ENCODE measurements around the gene CCDC71L.

Gene CCDC71L

GRCh38 chr7:106659166-106659962 is 1.6 kb downstream of the CCDC71L start:
- no peak for DNase-seq (ENCODE audit: low read depth)

GRCh38 chr7:106658316-106659165 is 2.4 kb downstream of the CCDC71L start:
- no peak for DNase-seq (ENCODE audit: low read depth)

DNA sequence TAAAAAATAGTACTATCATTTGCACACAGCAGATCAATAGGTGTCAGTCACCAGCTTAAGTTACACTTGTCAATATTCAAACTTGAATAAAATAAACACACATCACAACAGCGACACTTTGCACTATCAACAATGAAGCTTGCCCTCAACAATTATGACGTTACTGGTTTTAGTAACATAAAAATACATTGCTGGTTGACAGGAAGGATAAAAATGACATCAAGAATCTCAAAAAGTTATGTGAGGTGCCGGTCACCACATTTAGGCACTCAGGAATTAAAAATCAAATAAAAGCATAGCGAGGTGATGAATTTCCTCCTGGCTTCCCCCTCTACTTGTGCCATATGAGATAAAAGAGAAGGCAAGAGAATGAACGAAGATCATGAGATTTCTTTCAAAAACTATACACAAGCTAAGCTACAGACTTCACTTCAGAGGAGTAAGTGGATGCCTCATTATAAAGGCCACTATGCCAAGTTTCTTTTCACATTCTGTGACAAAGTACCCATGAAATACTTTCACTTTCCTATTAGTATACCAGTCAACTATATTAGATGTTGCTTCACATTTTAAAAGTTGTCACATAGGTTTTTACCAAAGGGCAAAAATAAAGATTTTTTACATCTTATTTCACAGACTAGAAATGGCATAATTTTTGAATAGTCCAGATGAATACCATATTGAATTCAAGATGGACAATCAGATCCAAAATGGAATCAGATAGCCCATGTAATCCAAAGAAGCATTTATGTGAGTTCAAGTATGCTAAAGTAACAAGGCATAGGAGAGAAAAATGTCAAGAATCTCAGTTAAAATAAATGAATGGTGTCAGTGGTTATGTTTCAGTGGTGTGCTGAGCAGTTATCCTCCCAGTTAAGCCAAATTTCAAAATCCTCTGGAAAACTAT is 3.6 kb downstream of the CCDC71L start:
- DNase-seq (ENCODE audit: low read depth): no peak

GRCh38 chr7:106655703-106656498 is 5.1 kb downstream of the CCDC71L start:
- DNase-seq (ENCODE audit: low read depth): no peak

DNA sequence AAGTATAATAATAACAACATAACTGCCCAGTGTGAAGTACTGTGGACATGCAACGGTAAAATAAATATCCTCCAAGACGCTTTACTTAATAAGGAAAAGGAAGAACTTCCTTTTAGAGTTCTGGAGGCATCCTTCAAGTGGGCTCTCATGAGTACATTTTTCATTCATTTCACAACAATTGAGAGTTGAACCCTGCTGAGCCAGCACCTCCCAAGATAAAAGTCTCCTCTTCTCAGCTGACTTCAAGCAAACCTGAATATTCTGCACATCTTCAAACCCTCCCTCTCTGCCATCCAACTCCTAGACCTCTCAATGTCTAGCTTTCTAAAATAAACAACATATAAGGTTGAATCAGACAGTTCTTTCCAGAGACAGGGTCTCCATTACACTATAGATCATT is 7.5 kb downstream of the CCDC71L start:
- DNase-seq (ENCODE audit: low read depth): no peak

DNA sequence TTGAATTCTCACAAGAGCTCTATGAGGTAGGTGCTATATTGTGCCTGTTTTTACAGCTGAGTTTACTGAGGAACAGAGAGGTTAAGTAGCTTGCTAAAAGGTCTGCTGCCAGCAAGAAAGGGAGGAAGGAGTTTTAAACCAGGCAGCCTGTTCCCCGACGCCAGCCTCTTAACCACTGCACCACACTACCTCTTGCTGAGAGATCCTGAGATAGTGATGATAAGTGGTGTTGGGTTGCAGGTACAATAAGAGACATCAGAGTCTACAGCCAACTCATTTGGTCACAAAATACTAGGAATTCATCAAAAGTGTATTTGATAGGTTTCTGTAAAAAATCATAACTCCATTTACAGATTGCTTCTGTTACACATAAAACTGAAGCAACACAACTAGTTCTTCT is 8.0 kb downstream of the CCDC71L start:
- no peak for DNase-seq (ENCODE audit: low read depth)

- DNase-seq (ENCODE audit: low read depth): no peak
These were observed 8.9 kb downstream of the CCDC71L start for GRCh38 chr7:106652092-106652491.

DNA sequence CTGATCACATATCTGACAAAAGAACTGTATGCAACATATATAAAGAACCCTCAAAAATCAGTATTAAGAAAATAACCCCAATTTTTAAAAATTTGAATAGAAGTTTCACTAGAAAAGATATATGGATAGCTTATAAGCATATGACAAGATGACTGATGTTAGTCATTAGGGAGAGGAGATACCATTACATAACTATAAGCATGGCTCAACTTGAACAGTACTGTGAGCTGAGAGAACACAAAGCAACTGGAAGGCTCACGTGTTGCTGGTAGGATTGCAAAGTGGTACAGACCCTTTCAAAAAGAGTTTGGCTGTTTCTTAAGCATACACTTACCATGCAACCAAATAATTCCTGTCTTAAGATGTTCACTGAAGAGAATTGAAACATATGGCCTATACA is 14.7 kb downstream of the CCDC71L start:
- DNase-seq (ENCODE audit: low read depth): no peak

DNA sequence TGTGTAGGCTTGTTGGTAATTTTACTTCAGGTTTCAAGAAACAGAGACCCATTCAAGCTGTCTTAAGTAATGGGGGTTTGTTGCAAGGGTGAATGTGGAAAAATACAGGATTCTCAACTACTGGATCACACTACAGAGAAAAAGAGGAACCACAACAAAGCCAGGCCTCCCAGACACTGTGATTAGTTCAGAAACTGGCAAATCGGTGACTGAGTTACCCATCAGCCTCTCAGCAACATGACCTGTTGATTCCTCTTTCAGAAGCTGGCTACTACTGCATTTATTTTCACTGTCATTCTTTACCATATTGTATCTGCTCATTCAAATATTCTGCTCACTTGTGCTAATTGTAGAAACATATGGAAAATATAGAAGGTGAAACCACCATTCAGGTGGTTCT is 16.0 kb downstream of the CCDC71L start:
- DNase-seq (ENCODE audit: low read depth): no peak

DNA sequence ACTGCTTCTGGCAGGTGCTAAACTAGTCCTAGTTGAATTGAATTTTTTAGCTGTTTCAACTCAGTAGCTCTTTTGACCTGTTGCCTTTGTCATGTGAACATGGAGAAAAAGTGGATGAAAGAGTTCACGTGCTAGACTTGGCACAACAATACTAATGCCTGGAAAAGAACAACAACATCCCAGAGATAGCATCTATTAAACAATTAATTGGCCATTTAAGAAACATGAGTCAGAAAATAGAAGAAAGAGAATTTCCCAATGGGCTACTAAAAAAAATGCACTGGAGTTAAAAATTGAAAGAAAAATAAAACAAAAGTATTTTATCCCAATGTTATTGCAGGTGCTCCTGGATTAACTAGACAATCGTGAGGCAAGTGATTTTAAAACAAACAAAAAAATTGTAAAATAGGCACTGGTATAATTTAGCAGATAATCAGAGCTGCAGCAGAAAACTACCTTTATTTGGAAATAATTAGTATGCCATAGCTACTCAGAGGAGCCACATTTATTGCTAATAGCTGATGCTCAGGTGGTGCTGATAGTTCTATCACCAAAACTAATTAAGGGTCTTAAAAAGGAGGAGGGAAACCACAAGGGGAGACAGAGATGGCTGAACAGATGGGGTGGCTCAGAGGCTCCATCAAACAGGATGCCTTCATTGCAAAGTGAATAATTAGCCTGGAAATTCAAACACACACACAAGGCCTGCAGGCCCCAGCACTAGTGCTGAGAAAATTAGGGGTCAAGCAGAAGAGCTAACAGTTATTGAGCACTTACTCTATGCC is 17.6 kb downstream of the CCDC71L start:
- DNase-seq (ENCODE audit: low read depth): no peak

GRCh38 chr7:106641416-106641815 is 19.5 kb downstream of the CCDC71L start:
- DNase-seq (ENCODE audit: low read depth): no peak

GRCh38 chr7:106640368-106641141 is 20.4 kb downstream of the CCDC71L start:
- DNase-seq (ENCODE audit: low read depth): no peak

- DNase-seq (ENCODE audit: low read depth): no peak
These were observed 21.3 kb downstream of the CCDC71L start for GRCh38 chr7:106639476-106640334.

GRCh38 chr7:106635411-106635810 is 25.5 kb downstream of the CCDC71L start:
- no peak for DNase-seq (ENCODE audit: low read depth)

DNA sequence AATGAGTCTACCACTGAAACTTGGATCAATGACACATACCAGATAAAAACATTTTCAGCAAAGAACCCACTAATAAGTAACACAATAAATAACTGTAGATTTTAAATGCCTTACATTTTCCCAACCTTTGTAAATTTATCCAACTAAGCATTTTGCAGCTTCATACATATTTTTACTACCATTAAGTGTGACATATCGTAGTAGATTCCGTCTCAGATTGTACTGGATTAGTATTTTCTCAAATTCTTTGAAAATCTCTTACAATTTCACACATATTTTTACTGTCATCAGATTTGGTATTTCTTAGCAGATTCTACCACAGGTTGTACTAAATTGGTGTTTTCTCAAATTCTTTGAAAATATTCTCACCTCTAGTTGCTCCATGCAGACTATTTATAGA is 26.0 kb downstream of the CCDC71L start:
- DNase-seq (ENCODE audit: low read depth): no peak

GRCh38 chr7:106630648-106631047 is 30.3 kb downstream of the CCDC71L start:
- no peak for DNase-seq (ENCODE audit: low read depth)

DNA sequence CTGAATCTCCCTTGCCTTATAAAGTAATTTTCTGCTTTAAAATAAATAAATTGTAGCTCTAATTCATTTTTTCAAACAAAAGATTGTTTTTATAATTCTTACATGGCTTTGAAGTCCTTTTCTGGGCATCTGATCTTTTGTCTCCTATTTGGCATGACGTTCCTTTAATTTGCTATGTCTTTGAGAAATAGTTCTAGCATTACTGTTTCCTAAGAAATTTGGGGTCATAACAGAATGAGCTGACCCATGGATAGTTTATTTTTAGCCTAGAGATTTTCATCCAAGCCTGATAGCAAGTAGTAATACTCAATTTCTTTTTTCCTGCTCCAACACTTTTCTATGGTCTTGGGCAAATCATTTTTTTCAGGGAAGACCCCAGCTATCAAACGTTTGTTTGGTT is 31.4 kb downstream of the CCDC71L start:
- DNase-seq (ENCODE audit: low read depth): no peak

DNA sequence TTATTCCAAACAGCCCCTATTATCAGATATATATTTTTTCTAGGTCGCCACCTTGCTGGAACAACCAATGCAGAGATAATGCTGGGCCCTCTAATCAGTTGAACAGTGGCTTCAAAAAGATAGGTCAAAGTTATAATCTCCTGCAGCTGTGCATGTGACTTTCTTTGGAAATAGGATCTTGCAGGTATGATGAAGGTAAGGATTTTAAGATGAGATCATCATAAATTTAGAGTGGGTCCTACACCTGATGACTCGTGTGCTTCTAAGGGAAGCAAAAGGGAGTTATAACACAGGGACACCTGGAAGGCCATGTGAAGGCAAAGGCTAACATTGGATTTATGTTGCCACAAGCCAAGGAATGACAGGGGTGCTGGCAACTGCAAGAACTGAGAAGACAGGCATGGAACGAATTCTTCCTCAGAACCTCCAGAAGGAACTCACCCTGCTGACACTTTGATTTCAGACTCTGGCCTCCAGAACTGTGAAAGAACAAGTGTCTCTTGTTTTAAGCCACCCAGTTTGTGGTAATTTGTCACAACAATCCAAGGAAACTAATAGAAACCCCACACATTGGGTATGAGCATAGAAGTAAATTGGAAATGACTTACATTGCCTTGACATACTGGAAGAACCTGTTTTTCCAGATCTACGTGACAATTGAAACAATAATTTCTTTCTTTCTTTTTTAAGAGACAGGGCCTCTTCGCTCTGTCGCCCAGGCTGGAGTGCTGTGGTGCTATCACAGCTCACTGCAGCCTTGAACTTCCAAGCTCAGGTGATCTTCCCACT is 34.4 kb downstream of the CCDC71L start:
- DNase-seq (ENCODE audit: low read depth): no peak
